T47D (cell line): ENCODE measurements around the gene TMC8.
"Not testable (repeated sequence)": the region's sequence is repeated elsewhere in the genome, so short reads cannot be mapped to it uniquely, and the experiment has no call there.

Experiments
- DNase-seq, 2 experiments: peaks; one replicate each; pipeline versions ENCODE4 v3.0.0 to v3.0.0-alpha.2; 2011 to 2012; ENCODE audit warnings: low read depth in 1 of 2, low spot score in 1 of 2
- JUND ChIP-seq: IDR thresholded peaks from 2 replicates; pipeline ENCODE4 v1.6.1; 2012; ENCODE audit warnings: low read depth
- in situ Hi-C: cut with HindIII; loops from 2 replicates; pipeline ENCODE4 v1.10.0; 2016; ENCODE audit warnings: low sequenced_read_pairs, low pct_unique_long_range_greater_than_20kb

Gene TMC8

GRCh38 chr17:78113804-78114785 is 16.5 kb upstream of the TMC8 start:
- no peak for TF ChIP-seq JUND

GRCh38 chr17:78114831-78115723 is 15.5 kb upstream of the TMC8 start:
- in situ Hi-C loops = no loop called here
- no peak for TF ChIP-seq JUND
- DNase-seq = no peak

More at GRCh38 chr17:78113804-78114785, 16.5 kb upstream of the TMC8 start:
- in situ Hi-C loops = no loop called here
- no peak for DNase-seq

- DNase-seq, in situ Hi-C loops: not testable (repeated sequence)
Measured at GRCh38 chr17:78115803-78116202, 14.8 kb upstream of the TMC8 start.

GRCh38 chr17:78116411-78116810 is 14.2 kb upstream of the TMC8 start:
- in situ Hi-C loops = no loop called here
- DNase-seq = no peak
- no peak for TF ChIP-seq JUND

DNA sequence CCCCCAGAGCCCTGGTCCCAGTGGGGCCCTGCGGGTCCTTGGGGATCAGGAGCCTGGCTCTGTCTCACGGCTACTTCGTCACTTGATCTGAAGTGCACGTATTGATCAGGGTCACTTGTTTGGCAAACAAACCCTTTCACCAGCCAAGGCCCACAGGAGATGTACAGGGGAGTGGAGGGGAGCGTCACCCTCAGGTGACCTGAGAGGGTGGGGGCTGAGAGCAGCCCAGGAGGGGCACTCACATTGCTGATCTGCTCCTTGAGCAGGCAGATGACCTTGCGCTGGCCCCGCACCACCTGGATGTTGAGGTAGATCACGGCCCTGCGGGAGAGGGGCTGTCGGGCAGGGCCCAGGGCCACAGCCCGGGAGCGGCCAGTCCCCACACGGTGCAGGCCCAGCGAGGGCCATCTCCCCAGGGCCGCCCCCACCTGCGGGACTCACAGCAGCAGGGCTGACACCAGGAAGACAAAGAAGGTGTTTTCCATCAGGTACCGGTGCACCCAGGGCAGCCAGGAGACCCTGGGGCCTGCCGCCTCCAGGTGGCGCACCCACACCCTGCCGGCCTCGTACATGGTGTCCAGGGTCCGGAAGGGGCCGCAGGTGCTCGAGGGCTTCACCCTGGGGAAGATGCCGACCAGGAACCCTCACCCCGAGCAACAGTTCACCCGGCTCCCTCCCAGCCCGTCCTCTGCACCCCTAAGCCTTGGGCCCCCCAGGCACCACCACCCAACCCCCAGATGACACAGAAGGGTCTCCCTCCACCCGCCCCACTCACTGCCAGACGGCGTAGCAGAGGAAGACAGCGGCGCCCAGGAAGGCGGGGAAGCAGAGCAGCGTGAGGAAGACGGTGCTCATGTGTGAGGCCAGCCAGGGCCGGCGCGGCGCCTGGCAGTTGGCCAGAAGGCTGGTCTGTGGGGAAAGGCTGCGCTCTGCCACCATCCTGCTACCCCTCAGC is 13.3 kb upstream of the TMC8 start:
- in situ Hi-C loops = no loop called here
- no peak for DNase-seq
- no peak for TF ChIP-seq JUND

DNA sequence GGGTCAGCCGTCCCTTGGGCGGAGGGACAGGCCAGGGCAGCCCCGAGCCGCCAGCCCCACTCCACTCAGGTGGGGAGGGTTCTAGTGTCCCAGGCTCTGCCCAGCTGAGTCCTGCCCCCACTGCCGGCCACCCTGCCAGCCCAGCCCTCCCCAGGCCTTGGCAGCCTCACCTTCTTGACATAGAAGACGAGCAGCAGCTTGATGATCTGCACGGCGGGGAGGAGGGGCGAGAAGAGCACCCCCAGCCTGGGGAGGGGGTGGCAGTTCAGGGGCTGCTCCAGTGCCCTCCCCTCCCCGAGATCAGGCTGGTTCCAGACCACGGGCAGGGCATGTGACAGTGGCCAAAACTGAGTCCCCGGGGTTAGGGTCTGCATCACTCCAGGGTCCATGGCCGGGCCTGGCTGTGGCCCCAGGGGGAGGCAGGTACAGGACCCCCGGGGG is 11.8 kb upstream of the TMC8 start:
- in situ Hi-C loops = no loop called here
- DNase-seq = no peak
- no peak for TF ChIP-seq JUND

DNA sequence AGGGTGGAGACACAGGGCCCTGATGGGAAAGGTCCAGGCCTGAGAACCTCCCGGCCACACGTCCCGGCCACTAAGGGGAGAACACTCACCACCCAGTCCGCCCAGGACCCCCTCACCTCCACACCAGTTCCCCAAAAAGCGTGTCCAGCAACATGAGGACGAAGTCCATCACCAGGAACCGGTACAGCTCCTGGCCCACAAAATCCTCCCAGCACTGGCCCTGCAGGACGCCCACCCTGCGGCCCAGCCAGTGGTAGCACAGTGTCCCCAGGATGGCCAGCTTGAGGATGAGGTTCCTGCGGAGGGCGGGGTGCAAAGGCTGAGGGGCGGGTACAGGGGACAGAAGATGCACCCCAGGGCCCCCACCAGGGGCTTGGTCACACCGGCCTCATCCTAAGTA is 10.0 kb upstream of the TMC8 start:
- DNase-seq = no peak
- no peak for TF ChIP-seq JUND
- in situ Hi-C loops = no loop called here

GRCh38 chr17:78120971-78121800 is 9.4 kb upstream of the TMC8 start:
- no peak for TF ChIP-seq JUND
- DNase-seq = no peak
- in situ Hi-C loops = no loop called here

DNA sequence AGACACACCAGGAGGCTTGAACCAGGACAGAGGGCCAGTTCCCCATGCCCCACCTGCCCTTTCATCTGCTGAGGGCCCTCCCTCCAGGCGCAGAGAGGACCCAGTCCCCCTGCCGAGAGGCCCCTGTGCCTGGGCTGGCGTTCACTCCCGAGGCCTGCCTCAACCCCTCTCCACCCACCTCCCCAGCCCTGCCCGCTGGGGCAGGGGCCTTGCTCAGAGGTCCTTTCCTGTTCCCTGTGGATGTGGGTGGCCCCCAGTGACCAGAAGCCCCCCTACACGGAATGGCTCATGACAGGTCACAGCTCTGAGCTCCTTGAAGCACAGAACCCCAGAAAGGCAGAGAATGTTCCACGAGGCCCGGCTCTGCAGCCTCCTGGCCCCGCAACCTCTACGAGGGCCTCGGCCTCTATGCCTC is 8.8 kb upstream of the TMC8 start:
- in situ Hi-C loops = no loop called here
- no peak for TF ChIP-seq JUND
- no peak for DNase-seq

GRCh38 chr17:78122216-78122930 is 8.2 kb upstream of the TMC8 start:
- in situ Hi-C loops = no loop called here
- no peak for DNase-seq
- no peak for TF ChIP-seq JUND

GRCh38 chr17:78122931-78123249 is 7.7 kb upstream of the TMC8 start:
- in situ Hi-C loops = no loop called here
- TF ChIP-seq JUND = no peak
- no peak for DNase-seq
